ENCODE data around the gene CD164L2. TPM values are rescaled to one million over a fixed set of nuclear protein-coding genes. Genes with fewer than 3 reads are reported as not detected.

CD164L2 gene
- total RNA-seq: not detected in 2 replicates

GRCh38 chr1:27383039-27383605 is at the start of gene CD164L2:
Gene CD164L2, minus strand, starts transcription at chr1:27383333. Its CDS starts 94 bp downstream, at chr1:27383239.

DNA sequence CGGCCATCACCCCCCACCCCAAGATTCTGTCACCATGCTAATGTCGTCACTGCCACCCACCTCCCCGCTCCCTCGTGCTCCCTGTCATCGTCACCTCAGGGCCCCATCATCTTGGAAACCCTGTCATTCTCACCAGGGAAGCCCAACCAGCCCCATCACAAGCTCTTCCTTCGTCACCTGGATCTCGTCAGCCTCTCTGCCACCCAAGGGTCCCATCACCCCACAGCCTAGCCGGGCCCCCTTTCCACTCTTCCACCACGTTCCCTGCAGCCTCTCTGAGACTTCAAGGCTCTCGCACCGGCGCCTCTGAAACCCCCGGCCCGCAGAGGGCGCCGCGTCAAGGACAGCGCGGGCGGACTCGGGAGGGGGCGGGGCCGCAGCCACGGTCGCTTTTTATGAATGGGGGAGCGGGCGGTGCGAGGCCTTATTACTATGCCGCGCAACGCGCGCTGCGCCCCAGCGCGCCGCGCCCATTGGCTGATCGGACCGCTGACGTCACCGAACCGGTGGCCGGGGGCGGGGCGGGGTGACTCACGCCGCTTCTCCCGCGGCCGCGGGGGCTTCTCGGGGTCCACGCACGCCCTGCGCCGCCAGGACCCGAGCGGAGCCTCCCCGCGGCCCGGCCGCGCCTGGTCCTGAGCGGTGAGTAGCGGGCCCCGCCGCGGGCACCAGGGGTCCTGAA is 9.1 kb upstream of the CD164L2 start, which contains the start of gene GPR3:
GPR3 (plus strand) TSS at position 527 of the 682 bp plus-strand sequence. CDS start 1,177 bp downstream, outside the sequence.

DNA sequence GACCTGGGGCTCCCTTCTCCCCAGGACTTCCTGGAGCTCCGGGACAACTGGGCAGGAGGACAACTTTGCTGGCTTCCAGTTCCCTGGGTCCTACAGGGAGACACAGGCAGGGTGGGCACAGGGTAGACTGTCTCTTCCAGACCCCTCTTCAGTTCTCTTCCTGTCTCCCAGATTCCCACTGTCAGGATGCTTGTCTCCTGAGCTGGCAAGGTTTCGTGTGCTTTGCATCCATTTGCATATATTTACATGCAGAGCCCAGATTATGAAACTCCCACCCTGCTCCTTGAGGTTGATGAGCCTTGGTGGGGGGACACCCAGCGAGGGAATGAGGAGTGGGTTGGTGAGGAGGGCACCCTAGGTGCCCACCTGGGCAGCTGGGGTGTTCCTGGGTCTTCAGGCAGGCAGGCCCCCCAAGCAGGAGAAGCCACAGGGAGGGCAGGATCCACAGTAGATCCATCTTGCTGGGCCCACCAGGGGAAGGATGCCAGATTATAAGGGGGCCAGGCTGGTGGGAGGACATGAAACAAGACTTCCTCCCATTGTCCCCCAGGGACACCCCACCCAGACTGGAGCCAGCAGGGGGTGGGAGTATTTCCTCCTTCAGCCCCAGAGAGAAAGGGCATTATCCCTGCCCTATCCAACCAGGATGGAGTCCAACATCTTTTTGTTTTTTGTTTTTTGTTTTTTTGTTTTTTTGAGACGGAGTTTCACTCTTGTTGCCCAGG is 8.6 kb downstream of the CD164L2 start, which contains the start of gene FCN3:
FCN3 (minus strand) TSS at position 463 of the 725 bp plus-strand sequence; CDS start at position 457, 6 bp downstream.

DNA sequence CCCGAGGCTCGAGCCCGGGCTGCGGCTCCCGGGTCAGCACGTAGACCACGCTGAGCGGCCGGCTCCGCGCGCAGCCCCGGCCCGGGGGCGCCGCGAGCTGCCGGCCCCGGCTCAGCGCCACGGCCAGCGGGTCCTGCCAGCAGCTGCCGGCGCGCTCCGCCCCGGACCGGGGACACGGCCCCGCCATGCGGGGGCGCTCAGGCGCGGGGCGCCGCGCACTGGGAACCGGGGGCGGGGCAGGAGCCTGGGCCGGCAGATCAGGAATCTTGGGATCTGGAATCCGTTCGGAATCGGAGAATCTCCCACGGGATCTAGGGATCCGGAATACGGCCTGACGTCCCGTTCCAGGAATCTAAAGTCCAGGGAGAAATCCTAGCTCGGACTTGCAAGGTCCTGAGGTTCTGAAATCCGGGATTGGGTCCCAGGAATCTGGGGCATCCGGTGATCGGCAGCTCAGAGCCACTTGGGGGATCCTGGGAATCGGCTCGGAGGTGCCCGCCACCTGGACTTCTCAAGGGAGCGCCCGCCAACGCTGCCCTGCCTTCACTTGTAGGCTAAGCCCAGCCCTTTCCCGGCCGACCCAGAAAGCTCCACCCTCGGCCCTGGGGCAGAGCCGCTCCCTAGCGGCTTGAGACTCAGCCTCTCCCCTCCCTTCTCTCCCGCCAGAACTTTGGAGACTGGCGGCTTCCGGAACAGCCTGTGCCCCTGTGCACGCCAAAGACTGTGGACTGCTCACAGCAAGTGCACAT is 16.5 kb downstream of the CD164L2 start, which contains the start of gene MAP3K6:
MAP3K6 (minus strand) TSS at position 551 of the 749 bp plus-strand sequence; CDS start at position 187, 364 bp downstream.

DNA sequence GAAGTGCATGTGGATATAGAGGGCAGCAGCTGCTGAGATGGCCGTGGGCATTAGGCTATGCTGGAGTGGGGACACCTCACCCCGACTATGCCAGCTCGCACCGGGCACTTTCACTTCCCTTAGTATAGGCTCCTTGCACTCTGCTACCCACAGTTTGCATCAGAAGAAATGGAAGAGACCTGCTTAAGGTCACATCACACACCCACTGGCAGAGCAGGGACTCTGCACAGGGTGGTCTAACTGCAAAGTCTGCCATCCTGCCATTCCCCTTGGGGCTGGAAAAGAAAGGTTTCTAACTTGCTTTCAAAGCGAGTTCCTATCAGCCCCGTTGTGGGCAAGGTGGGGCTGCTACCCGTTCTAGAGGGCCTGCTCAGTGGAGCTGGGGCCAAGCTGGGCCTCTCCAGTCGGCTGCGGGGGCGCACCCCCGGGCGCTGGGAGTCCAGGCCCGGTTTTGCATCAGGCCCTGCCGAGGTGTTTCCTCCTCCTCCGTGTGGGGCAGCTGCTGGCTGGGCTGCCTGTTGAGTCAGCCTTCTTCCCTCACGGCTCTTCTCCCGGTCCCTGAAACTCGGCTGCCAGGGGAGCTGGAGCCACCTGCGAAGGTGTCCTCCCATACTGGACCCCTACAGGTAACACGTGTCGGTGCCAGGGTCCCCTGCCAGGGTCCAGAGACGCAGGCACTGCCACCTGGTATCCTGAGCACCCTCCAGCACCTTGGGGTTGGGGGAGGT is 41.4 kb downstream of the CD164L2 start, which contains the start of gene SYTL1:
SYTL1 (plus strand) TSS at position 498 of the 728 bp plus-strand sequence. CDS start 3,313 bp downstream, outside the sequence.

Other genes with a start within 250 kb of the CD164L2 start
- 7.9 and 10.0 TPM in 2 replicates for gene SLC9A1, start 228.2 kb downstream of the CD164L2 start, total RNA-seq
- 19.0 and 20.8 TPM in 2 replicates for gene WDTC1, start 148.7 kb downstream of the CD164L2 start, total RNA-seq
- 30.0 and 37.5 TPM in 2 replicates for gene TMEM222, start 61.2 kb downstream of the CD164L2 start, total RNA-seq
- gene SYTL1, start 41.3 kb downstream of the CD164L2 start, total RNA-seq: 0.67 and 0.89 TPM in 2 replicates
- 14.1 and 18.4 TPM in 2 replicates for gene MAP3K6, start 16.4 kb downstream of the CD164L2 start, total RNA-seq
- not detected in 2 replicates for gene FCN3, start 8.5 kb downstream of the CD164L2 start, total RNA-seq
- 0.45 and 1.0 TPM in 2 replicates for gene GPR3, start 9.3 kb upstream of the CD164L2 start, total RNA-seq
- 24.7 and 25.1 TPM in 2 replicates for gene WASF2, start 106.8 kb upstream of the CD164L2 start, total RNA-seq
- gene AHDC1, start 220.8 kb upstream of the CD164L2 start, total RNA-seq: 8.3 and 8.6 TPM in 2 replicates

Data from bronchus fibroblast of lung (primary cell).